Stimulated activated CD8-positive, alpha-beta memory T cell treated with anti-CD3 and anti-CD28 coated beads, Interleukin-7, amount 100 ng/mL, for 48 hours (primary cell): Measurements from ENCODE around the gene HMGXB3.

Experiments
- DNase-seq, 2 donors: peaks; one replicate each; pipeline ENCODE4 v3.0.0-alpha.2; 2020; ENCODE audit warnings: low read depth in 1 of 2; ENCODE audit errors: extremely low read depth in 1 of 2

The HMGXB3 gene, protein sequence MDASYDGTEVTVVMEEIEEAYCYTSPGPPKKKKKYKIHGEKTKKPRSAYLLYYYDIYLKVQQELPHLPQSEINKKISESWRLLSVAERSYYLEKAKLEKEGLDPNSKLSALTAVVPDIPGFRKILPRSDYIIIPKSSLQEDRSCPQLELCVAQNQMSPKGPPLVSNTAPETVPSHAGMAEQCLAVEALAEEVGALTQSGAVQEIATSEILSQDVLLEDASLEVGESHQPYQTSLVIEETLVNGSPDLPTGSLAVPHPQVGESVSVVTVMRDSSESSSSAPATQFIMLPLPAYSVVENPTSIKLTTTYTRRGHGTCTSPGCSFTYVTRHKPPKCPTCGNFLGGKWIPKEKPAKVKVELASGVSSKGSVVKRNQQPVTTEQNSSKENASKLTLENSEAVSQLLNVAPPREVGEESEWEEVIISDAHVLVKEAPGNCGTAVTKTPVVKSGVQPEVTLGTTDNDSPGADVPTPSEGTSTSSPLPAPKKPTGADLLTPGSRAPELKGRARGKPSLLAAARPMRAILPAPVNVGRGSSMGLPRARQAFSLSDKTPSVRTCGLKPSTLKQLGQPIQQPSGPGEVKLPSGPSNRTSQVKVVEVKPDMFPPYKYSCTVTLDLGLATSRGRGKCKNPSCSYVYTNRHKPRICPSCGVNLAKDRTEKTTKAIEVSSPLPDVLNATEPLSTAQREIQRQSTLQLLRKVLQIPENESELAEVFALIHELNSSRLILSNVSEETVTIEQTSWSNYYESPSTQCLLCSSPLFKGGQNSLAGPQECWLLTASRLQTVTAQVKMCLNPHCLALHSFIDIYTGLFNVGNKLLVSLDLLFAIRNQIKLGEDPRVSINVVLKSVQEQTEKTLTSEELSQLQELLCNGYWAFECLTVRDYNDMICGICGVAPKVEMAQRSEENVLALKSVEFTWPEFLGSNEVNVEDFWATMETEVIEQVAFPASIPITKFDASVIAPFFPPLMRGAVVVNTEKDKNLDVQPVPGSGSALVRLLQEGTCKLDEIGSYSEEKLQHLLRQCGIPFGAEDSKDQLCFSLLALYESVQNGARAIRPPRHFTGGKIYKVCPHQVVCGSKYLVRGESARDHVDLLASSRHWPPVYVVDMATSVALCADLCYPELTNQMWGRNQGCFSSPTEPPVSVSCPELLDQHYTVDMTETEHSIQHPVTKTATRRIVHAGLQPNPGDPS (N-terminal part only)

DNA sequence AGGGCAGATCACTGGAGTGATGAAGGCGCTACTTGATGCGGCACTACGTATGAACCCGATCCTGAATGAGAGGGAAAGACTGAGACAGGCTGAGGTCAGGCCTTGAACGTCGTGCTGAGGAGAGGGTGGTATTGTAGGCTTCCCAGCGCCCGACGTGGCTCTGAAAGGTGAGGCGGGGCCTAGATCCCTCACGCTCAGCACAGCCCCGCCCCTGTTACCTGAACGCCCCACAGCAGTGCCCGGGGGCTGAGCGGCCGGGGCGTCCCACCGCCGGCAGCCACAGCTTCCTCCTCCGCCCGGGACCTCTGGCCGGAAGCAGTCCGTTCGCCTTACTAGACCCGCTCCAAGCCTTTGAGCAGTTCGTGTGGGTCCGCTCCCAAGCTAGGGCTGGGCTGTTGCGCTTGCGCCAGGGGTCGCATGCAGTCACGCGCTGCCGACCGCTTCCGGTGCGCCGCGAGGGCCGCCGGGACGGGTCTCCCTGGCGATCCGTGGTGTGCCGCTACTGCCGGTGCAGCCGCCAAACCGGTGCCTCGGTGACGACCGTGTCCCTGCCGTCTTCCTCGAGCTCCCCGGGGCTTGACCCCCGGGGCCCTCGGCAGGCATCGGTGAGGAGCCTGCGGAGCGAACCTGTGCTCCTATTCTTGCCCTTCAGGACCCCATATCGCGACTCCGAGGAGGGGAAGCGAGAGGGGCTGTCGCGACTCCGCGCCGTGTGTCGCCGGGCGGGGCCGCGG lies at the start of gene HMGXB3, which contains the start of gene TIGD6:
HMGXB3 (plus strand) TSS at position 484 of the 734 bp plus-strand sequence. CDS start 4,114 bp downstream, outside the sequence.
TIGD6 (minus strand) TSS at position 399 of the 734 bp plus-strand sequence. CDS start 4,306 bp downstream, outside the sequence.
- peak; percentile 89 to 94 for DNase-seq

DNA sequence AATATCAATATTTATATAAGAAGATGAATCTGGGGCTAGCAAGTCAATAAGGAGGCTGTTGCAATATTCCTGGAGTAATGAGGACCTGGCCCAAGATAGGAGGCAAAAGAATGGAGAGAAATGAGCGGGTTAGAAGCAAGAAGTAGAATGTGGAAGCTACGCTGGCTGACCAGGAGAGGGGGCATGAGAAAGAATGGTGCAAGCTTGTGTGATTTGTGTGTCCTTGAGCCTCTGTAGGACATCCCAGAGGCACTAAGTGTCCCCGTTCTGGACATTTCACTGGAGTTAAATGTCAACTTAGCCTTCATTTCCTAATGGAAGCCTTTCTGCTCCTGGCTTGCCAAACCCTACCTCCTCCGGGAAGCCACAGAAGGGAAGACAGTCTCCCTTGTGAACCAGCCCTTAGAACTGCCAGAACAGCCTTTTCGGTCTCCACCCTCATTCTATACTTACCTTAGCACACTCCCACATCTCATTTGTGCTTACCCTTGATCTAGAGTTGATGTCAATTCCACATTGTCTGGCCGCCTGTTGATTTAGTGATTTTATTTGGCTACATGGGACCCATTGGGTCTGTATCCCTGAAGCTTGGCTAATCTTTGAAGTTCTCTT lies 49.3 kb upstream of the HMGXB3 start:
- DNase-seq, result no peak

DNA sequence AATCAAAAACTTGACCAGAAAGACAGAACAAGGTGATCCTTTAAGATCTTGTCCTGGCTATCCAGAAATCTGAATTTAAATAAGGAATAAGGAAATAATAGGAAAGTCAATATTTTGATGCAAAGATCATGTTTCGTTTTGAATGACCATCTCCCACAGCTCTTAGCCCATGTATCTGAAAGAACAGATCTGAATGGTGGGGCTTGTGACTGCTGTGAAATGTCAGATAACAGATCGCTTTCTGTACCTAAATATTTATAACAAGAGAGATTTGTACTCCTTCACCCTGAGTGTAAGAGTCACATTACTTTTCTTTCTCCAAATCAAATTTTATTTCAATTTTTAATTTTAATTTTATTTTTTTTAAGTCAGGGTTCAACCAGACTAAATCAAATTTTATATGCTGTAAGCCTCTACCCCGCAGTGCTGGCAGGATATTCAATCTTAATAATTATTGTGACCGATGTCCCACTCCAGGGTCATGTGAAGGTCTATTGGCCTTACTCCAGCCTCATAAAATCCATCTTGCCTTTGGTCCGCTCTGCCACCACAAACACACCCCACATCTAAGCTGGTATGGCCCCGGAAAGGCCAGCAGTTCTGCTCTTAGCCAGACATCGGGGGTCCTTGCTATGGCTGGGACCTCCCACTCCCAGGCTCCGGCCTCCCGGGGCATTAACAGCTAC lies 47.0 kb upstream of the HMGXB3 start:
- no peak for DNase-seq

DNA sequence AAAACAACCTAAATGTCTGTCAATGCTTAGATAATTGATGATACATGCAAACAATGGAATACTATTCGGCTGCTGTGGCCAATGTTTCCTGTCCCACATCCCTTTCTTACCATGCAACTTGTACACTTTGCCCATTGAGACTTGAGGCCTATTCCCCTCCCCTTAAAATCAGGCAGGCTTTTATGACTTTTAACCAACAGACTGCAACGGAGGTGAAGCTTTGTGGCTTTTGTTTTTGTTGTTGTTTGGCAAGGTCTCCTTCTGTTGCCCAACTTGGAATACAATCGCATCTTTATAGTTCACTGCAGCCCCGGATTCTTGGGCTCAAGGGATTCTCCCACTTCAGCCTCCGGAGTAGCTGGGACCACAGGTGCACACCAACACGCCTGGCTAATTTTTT lies 45.7 kb upstream of the HMGXB3 start:
- DNase-seq, result no peak

DNA sequence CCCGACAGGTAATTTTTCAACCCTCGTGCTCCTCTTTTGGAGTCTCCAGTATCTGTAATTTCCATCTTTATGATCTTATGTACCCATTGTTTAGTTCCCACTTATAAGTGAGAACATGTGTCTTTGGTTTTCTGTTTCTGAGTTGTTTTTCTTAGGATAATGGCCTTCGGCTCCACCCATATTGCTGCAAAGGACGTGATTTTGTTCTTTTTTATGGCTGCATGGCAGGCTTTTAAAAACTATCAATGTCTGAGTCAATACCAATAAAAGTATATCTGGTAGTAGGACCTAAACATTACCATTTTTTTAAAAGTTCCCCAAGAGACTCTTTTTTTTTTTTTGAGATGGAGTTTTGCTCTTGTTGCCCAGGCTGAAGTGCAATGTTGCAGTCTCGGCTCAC lies 43.9 kb upstream of the HMGXB3 start:
- DNase-seq, result no peak

DNA sequence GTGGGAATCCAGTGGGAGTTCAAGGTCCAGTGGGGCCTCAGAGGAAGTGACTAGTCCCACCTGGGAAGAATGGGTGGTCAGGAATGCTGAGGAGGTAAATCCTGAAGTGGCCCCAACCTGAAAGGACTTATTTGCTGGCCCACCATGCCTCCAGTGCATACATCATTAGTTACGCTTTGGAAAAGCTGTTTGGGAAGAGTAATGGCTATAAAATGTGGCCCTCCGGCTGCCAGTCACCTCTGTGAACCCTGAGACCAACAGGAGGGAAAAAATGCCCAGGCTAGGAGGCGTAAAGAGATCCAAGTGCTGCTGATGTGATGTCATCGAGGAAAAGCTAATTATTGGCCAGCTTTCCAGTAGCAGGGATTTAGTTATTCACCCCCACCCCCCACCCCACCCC lies 42.7 kb upstream of the HMGXB3 start:
- no peak for DNase-seq

DNA sequence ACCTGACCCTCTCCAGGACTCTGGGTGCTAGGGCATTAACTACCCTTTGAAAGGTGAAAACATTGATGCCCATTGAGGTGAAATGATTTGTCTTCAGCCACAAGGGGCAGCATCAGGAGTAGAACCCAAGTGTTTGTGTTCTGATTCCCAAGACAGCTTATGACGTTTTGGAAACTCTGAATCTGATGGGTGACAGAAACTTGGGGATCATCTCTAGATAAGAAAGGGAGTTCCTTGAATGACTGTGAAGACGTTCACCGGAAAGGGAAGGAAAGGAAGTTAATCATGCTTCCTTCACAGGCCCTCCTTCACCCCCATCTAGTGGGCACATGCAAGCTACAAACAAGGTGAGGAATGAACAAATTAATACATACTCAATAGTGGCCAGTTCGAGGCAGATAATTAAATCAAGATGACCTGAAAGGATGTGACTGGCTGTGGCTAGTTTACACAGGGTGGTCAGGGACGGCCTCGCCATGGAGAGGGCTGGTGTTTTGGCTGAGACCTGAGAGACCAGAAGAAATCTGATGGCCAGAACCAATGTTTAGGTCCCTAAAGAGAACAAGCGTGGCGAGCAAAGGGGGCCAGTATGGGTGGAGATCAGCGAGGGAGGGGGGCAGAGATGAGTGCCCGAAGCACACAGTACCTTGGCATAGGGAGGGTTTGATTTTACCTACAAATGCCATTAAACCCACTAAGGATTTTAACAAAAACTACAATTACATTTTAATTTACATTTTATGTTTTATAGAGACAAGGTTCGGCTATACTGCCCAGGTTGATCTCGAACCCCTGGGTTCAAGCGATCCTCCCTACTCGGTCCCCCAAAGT lies 40.9 kb upstream of the HMGXB3 start:
- DNase-seq, result peak in 1 of 2 donors; percentile 43

DNA sequence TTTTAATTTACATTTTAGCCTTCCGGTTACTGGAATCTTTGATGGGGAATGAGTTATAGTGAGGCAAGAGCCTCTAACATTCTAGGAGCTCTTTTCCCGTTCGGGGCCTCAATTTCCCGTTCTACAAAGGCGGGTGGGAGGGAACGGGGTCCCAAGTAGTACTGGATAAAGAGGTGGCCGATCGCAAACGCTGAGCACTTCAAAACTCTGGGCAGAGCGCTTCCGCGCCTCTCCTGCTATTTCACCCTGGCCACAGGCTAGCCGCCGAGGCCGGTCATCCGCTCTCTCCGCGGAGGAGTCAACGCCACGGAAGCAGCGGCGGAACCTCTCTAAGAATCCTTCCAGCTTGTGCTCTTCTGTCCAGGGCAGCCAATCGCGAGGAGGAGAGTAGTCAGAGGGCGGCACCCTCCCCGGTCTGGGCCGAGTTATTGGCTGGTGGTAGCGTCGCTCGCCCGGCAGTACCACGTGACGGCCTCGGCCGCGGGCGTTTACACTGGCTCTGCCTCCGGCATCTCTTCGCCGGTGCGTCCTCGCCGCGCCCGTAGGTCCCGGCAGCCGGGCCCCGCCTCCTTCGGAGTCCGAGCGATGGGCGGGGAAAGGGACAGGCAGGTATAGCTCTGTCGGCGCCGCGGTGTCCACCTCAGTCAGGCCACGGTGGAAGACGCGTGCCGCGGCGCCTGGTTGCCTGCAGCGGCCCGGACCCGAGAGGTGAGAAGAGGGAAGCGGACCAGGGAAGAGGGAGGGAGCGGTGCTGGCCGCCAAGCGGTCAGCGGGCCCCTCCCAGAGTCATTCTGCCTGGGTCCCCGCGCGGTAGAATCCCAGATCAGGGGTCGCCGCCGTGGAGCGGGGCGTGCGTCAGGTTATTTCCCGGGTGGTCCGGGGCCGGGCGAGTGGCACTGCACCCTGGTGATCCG lies 40.0 kb upstream of the HMGXB3 start, which contains the start of gene SLC26A2:
SLC26A2 (plus strand) TSS at position 487 of the 914 bp plus-strand sequence. CDS start 16,895 bp downstream, outside the sequence.
- DNase-seq, result peak; percentile 92 to 95

DNA sequence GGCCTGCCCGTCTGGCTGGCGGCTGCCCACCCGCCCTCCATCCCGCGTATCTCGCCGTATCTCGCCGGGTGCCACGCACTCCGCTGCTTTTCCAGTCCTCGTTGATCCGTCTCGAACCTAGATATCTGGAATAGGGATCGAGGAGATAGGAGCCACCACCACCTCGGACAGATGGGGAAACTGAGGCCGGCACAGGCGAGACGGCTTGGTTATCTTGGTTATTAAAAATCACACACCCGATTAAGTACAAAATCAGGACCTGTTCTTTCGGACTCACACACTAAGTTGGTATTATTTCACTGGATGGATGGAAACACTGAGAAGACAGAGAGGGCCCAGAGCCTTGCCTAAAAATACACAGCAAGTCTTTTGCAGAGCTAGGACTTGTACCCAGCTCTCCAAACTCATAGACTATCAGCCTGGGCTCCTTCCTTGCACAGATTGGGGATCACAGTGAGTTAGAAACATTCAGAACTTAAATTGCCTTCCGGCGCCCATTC lies 39.3 kb upstream of the HMGXB3 start:
- DNase-seq, result no peak

DNA sequence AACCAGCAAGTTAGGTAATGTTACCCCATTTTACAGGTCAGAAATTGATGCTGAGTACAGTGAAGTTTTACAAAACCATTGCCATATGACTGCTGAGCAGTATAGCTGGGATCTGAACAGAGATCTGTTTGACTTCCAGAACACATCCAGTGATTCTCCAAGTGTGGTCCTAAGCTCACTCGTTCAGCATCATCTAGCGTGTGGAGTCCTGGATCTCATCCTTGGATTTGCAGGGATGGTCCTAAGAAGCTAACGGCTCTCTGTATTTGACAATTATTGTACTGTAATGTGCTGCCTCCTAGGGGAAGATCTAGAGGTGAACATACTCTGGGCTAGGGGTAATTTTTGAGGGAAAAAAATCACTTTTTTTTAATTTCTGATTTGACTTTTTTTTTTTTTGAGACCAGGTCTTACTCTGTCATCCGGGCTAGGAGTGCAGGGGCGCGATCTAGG lies 38.6 kb upstream of the HMGXB3 start:
- no peak for DNase-seq

DNA sequence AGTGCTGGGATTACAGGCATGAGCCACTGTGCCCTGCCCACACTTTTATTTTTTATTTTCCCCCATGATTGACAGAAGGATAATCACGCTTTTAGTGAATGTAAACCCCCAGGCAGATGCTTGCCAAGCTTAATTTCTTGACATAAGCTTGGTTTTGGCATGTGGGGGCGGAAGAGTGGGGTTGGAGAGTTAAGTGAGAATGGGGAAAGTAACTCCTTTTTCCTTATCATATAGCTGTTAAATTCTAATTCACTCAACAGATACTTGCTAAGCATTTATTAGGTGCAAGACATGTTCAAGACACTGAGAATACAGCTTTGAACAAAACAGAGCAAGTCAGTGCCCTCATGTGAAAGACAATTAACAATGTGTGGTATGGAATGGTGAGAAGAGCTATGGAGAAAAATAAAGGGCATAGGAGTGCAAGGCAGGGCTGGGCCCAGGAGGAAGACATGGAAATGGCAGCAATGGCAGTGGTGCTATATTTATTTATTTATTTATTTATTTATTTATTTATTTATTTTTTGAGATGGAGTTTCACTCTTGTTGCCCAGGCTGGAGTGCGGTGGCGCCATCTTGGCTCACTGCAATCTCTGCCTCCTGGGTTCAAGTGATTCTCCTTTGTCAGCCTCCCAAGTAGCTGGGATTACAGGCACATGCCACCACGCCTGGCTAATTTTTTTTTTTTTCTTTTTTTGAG lies 37.8 kb upstream of the HMGXB3 start:
- DNase-seq, result no peak

DNA sequence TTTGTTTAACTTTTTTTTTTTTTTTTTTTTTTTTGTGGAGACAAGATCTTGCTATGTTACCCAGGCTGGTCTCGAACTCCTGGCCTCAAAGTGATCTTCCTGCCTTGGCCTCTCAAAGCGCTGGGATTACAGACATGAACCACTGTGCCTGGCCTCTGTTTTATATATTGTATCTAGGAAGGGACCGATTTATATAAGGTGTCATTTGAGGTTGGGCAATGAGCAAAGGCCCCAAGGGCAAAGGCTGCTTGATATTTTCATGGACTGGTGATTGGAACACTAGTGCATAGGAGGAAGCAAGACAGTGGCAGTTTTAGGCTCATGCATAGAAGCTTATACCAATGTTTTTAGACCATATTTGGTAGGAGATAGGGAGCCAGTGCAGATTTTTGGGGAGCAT lies 36.8 kb upstream of the HMGXB3 start:
- no peak for DNase-seq

DNA sequence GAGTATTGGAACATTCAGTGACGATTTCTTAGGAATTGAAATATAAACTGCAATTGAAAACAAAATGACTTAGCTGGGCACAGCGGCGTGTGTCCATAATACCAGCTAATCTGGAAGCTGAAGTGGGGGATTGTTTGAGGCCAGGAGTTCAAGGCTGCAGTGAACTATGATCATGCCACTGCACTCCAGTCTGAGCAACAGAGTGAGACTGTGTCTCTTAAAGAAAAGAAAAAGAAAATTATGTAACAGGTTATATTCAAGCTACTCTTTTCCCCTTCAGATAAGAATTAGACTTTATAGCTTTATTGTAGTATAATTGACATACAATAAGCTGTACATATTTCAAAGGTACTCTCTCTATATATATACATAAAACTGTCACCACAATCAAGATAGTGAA lies 33.6 kb upstream of the HMGXB3 start:
- DNase-seq, result no peak

DNA sequence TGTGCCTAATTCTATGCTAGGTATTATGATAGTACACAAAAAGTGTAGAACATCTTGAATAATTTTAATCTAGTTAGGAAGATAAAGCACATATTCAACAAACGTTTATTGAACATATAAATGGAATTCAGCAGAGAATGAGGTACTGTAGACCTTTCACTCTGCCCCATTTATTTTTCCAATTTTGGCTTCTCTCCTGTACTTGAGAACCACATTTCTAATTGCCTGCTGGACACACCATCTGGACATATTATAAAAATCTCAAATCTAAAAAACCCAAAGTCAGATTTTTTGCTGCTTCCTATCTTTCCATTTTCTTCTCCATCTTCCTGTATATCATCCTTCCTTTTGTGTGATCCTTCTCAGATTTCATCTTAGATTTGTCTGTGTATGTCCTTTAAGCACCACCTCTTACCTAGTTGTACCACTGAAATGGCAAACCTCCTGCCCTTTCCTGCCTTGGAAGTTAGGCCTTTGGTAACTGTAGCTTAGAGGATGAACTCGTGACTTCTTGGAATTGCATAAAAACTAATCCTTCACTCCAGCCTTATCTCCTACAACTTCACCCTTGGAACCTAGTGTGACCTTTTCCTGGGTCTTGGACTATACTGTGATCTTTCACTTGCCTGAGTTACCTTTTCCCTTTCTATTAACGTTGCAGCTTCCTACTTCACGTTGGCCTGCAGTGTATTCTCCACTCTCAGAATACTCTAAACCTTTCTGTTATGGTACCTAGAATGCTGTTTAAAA lies 31.2 kb upstream of the HMGXB3 start:
- DNase-seq, result no peak

DNA sequence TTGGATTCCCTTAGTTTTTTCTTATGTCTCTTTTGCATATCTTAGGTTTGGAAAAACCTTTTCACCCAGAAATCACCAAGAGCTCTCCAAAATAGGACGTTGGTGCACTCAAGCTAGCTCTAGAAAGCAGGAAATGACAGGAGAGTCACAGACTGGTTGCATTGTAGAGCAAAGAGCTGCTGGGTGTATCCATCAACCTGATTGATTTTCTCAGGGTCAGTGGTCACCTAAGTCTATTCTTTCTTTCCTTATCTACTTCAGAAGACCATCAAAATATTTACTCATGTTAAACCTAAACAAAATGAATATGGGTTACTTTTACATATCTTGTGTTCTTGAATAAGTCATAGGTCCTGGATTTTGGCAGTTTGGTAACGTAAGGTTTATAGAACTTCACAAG lies 25.1 kb upstream of the HMGXB3 start:
- DNase-seq, result no peak

DNA sequence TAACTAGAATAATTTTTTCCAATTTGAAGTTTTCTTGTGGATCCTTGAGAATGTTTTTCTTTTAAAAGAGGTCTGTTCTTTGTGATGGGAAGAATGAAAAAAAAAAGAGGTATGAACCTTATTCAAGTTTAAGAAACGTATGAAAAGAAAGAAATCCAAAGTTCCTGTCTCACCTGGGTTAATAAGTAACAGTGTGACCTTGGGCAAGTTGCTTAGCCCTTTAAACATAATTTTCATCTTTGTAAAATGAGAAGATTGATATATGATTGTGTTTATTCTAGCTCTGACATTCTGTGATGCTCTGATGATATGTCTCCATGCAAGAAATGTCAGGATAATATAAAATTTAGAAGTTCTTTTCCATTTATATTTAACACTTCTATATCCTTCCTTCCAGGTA lies 20.6 kb upstream of the HMGXB3 start:
- no peak for DNase-seq
